Hypothalamus (tissue), 51 donors: ENCODE data around the gene CCDC71.

Experiments used
- DNase-seq, 51 donors: peaks; one replicate each; lab custom pipeline; 2025; lab: John Stamatoyannopoulos, UW

Gene CCDC71

GRCh38 chr3:49171119-49171774 is 5.1 kb upstream of the CCDC71 start, which contains the start of gene KLHDC8B:
TSS of gene KLHDC8B (plus strand) at chr3:49171598. CDS start at chr3:49172770, 1,172 bp downstream.
- peak in 46 of 51 donors; percentile 13 to 88 (median 66) for DNase-seq

- DNase-seq = no peak
Measured at GRCh38 chr3:49170744-49171118, 4.6 kb upstream of the CCDC71 start.

GRCh38 chr3:49166752-49167556 is 823 bp upstream of the CCDC71 start:
- DNase-seq = no peak

- DNase-seq = peak in 1 of 51 donors; percentile 17
Measured at GRCh38 chr3:49164983-49165720, 979 bp downstream of the CCDC71 start.

- DNase-seq = no peak
Measured at GRCh38 chr3:49163609-49164008, 2.5 kb downstream of the CCDC71 start.

DNA sequence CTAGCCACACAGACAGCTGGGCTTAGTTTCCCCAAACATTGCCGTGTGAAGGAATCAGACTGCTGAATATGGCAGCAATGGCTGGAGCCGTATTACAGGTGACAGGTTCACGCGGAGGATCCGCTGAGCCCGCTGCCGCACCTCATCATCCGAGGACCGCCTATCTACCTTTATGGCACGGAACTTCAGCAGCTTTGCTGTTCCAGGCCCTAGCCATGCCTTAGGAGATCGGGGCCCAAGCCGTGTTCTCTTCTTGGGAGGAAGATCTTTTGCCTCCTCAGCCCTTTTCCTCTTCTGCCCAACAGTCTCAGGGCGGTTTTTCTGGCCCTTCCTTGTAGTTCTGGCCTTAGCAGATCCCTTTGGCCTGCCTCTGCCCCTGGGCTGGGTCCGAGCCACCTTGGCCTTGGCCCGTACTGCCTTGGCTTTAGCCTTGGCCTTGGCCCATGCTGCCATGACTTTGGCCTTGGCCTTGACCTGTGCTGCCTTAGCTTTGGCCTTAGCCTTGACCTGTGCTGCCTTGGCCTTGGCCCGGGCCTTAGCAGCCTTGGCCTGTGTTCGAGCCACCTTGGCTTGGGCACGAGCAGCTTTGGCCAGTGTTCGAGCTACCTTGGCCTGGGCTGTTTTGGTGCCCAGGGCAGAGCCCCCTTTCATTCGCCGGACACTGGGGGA is 3.2 kb downstream of the CCDC71 start:
- no peak for DNase-seq

DNA sequence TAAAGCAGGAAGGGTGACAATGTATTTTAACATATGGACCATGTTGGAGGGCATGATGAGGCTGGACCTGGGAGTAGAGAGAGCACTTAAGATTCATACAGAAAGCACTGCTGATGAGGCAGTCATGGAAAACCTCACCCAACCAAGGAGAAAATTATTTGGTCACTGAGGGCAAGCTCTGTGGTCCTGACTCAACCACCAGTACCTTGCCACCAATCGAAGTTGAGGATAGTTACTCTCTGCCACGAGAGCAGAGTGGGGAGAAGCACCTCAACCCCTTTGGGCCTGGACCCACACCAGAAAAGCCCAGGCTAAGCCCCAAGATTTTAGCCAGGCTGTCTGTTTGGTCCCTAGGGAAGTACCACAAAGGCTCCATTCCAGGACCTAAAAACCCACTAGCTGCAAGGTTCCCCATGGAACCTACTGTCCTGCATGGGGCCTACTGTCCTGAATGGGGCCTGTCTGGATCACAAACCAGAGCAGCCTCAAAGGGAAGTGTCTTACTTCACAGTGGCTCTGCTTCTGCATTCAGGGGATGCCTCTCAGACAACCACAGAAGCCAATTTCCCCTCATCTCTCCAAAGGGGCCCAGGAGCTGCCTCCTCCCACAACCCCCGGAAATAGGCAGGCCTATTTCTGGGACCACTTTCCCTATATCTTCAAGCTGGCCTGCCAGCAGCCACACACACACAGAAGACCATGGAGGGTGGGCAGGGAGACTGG is 4.2 kb downstream of the CCDC71 start:
- DNase-seq = peak in 1 of 51 donors; percentile 2

DNA sequence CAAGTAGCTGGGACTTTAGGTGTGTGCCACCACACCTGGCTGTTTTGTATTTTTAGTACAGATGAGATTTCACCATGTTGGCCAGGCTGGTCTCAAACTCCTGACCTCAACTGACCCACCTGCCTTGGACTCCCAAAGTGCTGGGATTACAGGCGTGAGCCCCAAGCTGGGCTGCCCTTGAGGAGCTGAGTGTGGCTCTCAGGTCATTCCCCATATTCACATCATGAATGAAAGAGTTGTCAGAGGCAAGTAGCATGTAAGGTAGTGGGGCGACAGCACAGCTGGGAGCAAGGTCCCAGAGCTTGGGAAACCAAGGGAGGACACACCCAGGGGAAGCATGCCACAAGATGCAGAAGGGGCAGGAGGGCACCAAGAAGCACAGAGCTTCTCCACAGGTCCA is 4.9 kb downstream of the CCDC71 start:
- DNase-seq = no peak

- DNase-seq = no peak
Measured at GRCh38 chr3:49158792-49159191, 7.3 kb downstream of the CCDC71 start.

DNA sequence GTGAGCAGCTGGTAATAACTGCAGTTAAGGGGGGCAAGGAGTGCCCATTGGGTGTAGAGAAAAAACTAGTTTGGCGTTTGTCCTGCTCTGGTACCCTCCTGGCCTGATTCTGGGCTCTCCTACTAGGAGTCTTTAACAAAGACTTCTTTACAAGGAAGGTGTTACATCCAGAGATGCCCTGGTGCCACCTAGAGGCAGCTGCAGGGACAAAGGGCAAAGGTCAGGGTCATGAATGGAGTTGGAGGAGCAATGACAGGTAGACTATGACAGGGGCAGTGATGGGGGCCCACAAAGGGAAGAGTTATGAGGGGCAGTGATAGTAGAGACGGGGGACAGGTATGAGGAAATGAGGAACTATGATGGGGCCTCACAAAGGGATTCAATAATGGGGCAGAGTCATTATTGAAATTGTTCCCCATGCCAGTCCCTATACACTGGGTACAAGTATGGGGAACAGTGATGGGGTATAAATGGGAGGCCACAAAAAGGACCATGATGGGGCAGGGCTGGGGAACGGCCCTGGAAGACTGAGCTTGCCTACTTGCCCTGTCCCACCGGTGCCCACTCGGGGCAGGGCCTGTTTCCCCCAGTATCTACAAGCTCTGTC is 7.9 kb downstream of the CCDC71 start:
- peak in 8 of 51 donors; percentile 5 to 17 (median 8) for DNase-seq

DNA sequence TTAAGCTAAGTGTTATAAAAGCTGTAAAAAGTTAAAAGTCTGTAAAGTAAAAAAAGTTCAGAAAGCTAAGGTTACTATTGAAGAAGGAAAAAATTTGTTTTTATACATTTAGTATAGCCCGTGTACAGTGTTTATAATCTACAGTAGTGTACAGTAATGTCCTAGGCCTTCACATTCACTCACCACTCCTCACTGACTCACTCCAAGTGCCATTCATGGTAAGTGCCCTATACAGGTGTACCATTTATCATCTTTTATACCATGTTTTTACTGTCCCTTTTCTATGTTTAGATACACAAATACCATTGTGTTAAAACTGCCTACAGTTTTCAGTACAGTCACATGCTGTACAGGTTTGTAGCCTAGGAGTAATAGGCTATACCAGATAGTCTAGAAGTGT is 8.8 kb downstream of the CCDC71 start:
- no peak for DNase-seq

DNA sequence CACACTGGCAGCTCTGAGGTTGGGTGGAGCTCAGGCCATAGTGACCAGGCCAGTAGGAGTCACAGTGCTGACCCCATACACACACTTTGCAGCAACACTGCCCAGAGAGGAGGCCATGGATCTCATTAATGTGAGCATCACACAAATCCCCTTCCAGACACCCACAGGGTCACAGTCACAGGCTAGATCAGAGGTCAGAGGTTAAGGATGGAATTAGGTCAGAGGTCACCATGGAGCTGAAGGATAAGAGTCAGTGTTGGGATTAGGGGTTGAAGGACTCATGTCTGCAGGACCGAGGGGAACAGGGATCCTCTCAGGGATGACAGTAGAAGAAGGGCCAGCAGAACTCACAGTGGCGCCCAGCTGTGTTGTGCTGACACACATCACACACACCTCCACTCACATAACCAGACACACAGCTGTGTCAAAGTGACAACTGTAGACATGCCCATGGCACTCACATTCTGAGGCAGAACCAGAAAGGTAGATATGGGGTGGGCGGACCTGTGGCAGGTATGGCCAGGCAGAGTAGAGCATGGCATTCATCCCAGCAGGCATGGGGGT is 12.7 kb downstream of the CCDC71 start:
- no peak for DNase-seq

DNA sequence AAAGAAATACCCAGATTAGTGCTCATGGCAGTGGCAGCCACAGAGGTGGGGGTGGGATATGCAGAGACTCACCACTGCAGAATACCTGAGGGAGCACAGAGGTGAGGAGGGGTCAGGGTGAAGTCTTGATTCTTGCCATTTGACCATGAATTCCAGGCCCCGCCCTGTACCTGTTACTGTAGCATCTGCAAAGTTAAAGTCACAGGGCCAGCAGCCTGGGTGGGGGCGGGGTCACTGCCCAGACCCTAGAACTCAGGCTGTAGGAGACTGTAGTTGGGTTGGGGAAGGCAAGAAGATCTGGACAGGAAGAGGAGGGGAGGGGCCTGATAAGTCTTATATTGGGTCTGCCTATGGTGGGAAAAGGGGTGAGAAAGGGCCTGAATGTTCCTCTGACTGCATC is 14.5 kb downstream of the CCDC71 start:
- no peak for DNase-seq

DNA sequence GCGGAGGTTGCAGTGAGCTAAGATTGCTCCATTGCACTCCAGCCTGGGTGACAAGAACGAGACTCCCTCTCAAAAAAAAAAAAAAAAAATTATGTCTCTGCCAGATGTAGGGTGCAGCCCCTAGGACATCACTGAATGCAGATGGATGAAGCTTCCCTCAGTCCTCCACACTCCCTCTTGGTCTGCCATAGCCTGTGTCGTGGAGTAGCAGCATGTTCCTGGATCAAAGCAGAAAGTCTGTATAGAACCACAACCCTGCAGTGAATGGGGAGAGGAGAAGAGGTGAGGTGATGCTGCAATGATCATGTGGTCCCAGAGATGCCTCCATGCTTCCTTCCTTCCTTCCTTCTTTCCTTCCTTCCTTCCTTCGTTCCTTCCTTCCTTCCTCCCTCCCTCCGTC is 18.0 kb downstream of the CCDC71 start:
- no peak for DNase-seq

DNA sequence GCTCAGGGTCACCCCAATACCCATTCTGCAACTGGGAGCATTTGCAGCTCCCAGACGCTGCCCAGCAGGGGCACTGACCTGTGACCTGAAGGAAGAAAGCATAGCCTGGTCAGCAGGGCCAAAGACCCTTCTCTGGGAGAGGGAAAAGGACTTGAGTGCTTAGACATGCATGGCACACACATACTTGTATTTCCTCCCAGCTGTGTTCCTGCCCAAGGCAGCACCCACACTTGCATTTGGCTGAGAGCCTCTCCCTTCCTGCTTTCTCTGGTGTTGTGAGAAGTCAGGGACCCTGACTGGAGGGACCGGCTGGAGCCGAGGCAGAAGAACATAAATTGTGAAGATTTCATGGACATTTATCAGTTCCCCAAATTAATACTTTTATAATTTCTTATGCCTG is 26.1 kb downstream of the CCDC71 start:
- DNase-seq = no peak

DNA sequence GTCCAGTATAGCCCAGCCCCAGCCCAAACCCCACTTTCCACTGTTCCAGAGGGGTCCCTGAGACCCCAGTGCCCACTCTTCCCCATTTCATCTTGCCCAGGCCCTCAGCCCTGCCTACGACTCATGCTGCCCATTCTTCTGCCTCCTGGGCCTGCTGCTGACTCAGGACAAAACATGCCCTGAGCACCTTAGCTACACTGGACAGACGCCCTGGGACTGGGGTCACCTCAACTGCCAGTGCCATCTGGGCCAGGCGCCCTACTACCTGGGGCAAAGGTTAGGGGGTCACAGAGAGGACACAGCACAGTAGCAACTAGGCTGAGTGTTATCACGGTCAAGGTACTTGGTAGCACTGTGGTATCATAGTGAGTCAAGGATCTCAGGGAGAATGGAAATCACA is 30.6 kb downstream of the CCDC71 start:
- DNase-seq = no peak

DNA sequence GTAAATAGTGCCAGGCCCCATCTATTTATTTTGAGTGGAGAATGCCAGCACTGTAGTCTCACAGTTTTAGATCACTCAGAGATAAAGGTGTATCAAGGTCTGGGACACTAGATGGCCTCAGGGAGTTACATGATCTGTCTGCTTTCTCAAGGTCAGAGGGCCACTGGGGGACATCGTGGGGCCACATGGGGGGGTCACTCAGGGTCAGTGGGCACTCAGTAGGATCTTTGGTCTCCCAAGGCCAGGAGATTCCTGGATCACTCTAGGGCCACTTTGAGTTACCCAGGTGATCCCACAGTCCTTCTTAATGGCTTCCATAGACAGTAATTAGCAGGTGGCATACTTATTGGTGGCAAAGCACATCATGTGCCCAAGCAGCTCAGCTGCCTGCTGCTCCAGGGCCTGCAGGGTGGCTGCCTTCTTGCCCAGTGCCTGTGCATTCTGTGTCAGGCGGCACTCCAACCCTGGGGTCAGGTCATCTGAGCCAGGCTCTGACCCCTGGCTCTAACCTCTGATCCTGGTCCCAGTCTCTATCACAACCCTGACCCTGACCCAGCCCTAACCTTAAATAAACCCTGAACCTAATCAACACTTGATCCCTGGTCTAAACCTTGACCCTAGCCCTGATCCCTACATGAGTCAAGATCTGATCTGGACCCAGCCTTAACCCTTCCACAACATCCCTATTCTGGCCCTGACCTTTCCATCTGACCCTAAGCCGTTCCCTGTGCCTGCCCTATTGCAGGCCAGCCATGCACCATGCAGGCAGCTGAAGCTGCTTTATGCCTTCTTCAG is 31.5 kb downstream of the CCDC71 start:
- DNase-seq = no peak

DNA sequence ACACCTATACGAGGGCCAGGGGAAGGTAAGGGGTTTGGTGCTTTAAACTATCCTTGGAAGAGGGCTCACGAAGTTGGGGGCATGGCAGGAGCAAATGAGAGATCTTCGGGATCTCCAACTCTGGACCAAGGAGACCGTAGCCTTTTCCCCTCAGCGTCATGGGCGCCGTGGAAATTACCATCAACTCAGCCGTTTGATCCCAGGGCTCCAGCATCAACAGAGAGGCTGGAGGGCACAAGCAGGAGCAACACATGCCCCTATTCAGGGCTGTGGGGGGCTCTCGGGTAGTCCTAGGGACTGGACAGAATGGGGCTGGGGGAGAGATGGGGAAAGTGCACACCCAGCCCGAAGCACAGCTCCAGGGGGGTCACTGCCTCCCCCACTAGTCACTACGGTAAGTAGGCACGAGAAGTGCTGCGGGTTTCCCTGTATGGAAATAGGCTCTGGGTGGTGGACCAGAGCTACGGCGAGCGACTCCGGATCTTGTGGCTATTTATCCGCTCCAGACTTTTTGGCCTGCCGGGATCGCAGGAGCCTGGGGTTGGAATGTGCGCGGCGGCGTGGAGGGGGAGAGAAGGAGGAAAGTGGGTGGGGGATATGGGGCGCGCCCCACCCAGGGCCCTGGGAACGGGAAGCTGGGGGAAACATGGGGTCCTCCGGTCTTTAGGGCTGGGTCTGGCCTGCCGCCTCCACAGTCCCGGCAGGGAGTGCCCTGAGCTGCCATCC is 32.7 kb downstream of the CCDC71 start:
- peak in 50 of 51 donors; percentile 18 to 82 (median 61) for DNase-seq
